NT2/D1 (cell line): ENCODE measurements around the gene CPEB3.
A peak's percentile ranks its signal among the peaks of the same experiment; 100 is the strongest.
"Not testable (repeated sequence)": the region's sequence is repeated elsewhere in the genome, so short reads cannot be mapped to it uniquely, and the experiment has no call there.

Experiments used
- DNase-seq: peaks from one replicate; pipeline ENCODE4 v3.0.0-alpha.2; 2011; ENCODE audit warnings: low read depth, low spot score
- H3K27me3 ChIP-seq: 2 replicates; pipeline ENCODE4 v1.6.0; 2011; ENCODE audit warnings: mild to moderate bottlenecking; ENCODE audit not compliant: insufficient read length, insufficient read depth
- H3K36me3 ChIP-seq: 2 replicates; pipeline ENCODE4 v1.6.1; 2011; ENCODE audit warnings: mild to moderate bottlenecking, low read length, mixed read lengths; ENCODE audit not compliant: insufficient read depth, insufficient read length
- H3K4me1 ChIP-seq: 2 replicates; pipeline ENCODE4 v1.5.1; 2011; ENCODE audit not compliant: insufficient read depth, insufficient read length
- H3K4me3 ChIP-seq: 2 replicates; pipeline ENCODE4 v1.5.1; 2011; ENCODE audit warnings: low read depth; ENCODE audit not compliant: insufficient read length
- H3K9ac ChIP-seq: 2 replicates; pipeline ENCODE4 v1.6.0; 2011; ENCODE audit warnings: low read depth; ENCODE audit not compliant: insufficient read length
- H3K9me3 ChIP-seq: 2 replicates; pipeline ENCODE4 v1.5.1; 2011; ENCODE audit warnings: mild to moderate bottlenecking, low read length; ENCODE audit not compliant: insufficient read depth
- SUZ12 ChIP-seq: IDR thresholded peaks from 2 replicates; pipeline ENCODE4 v1.6.1; 2011; ENCODE audit not compliant: insufficient read length, insufficient read depth; ENCODE audit errors: extremely low read depth
- YY1 ChIP-seq: IDR thresholded peaks from 2 replicates; pipeline ENCODE4 v1.6.1; 2011; ENCODE audit not compliant: insufficient read length, insufficient read depth
- ZNF274 ChIP-seq: IDR thresholded peaks from 2 replicates; pipeline ENCODE4 v1.6.1; 2011; ENCODE audit warnings: mild to moderate bottlenecking, low read depth, low read length

CPEB3 gene

GRCh38 chr10:92150823-92151222 is 140.1 kb downstream of the CPEB3 start:
- no peaks in the 10 kb centered on the region for H3K9me3 ChIP-seq
- no peak overlapping the region for H3K4me3 ChIP-seq
- TF ChIP-seq ZNF274 (no peak), YY1 (no peak), SUZ12 (no peak)
- H3K4me1 ChIP-seq = no peaks in the 10 kb centered on the region
- H3K27me3 ChIP-seq = no peaks in the 10 kb centered on the region
- no peaks in the 10 kb centered on the region for H3K36me3 ChIP-seq
- no peak for DNase-seq
- no peak overlapping the region for H3K9ac ChIP-seq

DNA sequence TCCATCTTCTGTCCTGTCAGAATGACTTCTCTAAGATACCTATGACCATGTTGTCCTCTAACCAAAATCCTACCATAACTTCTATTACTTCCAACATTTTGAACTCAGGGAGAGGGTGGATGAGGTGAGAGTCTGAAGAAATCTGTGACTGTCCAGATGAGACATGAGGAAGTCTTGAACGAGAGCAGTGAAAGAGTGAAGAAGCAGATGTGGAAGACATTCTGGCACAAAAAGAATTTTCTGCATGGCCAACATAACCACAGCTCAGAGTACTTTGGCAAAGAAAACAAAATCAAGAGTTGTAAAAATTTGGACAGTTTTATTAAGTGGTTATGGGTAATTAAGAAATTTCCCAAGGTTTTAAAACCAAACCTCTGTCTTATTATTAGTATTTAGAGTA is 141.6 kb downstream of the CPEB3 start:
- Histone ChIP-seq H3K4me3 (no peak overlapping the region), H3K9ac (no peak overlapping the region), H3K27me3 (no peaks in the 10 kb centered on the region), H3K4me1 (no peaks in the 10 kb centered on the region), H3K9me3 (no peaks in the 10 kb centered on the region), H3K36me3 (no peaks in the 10 kb centered on the region)
- no peak for TF ChIP-seq SUZ12
- TF ChIP-seq YY1 = no peak
- no peak for TF ChIP-seq ZNF274
- no peak for DNase-seq

- no peak for DNase-seq
- no peaks in the 10 kb centered on the region for H3K27me3 ChIP-seq
- no peak for TF ChIP-seq YY1
- no peak for TF ChIP-seq ZNF274
- TF ChIP-seq SUZ12 = no peak
- no peaks in the 10 kb centered on the region for H3K9me3 ChIP-seq
- no peaks in the 10 kb centered on the region for H3K36me3 ChIP-seq
- peak overlapping the region; percentile 10 for H3K9ac ChIP-seq
- H3K4me3 ChIP-seq = no peak overlapping the region
- no peaks in the 10 kb centered on the region for H3K4me1 ChIP-seq
These were observed 144.1 kb downstream of the CPEB3 start for GRCh38 chr10:92146781-92147180.

DNA sequence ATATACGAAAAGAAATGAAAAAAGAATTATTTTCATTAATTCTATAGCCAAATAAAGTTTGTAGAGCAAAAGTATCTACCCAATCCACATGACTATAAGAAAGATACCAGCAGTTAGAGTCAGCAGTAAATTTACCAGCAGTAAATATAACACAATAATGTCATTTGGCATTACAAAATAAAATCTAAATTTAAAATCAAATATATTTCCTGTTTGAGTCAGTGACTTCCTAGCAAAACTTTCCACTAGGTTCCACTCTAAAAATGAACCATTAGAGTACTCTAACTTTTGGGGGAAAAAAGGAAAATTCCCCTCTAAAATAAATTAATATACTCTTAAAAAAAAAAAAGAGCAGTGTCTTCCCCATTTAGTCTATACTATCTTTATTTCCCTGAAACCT is 144.8 kb downstream of the CPEB3 start:
- Histone ChIP-seq H3K36me3 (no peaks in the 10 kb centered on the region), H3K4me3 (no peak overlapping the region), H3K9ac (no peak overlapping the region), H3K9me3 (no peaks in the 10 kb centered on the region), H3K27me3 (no peaks in the 10 kb centered on the region), H3K4me1 (no peaks in the 10 kb centered on the region)
- TF ChIP-seq ZNF274 (no peak), SUZ12 (no peak), YY1 (no peak)
- no peak for DNase-seq

DNA sequence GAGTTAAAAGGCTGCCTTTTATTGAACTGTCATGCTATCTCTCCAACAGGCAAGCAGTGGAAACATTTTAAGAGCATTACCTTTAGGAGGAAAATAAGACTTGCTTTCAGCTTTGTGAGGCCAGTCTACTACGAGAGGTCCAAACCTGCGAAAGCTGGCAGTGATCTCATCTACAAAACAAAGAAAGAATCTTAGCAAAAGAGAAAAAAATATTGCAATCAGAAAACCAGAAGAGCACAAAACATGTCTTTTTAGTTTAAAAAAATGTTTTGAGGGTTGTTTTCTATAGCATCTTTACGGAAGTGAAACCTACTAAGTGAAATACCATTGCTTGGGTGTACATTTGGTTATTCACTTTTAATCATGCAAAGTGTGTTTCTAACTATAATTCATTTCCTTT is 147.9 kb downstream of the CPEB3 start:
- DNase-seq = no peak
- no peak for TF ChIP-seq SUZ12
- TF ChIP-seq YY1 = no peak
- TF ChIP-seq ZNF274 = no peak
- Histone ChIP-seq H3K9ac (no peak overlapping the region), H3K4me1 (no peaks in the 10 kb centered on the region), H3K4me3 (no peak overlapping the region), H3K9me3 (no peaks in the 10 kb centered on the region), H3K36me3 (no peaks in the 10 kb centered on the region), H3K27me3 (no peaks in the 10 kb centered on the region)

GRCh38 chr10:92142512-92142911 is 148.4 kb downstream of the CPEB3 start:
- H3K4me3 ChIP-seq = no peak overlapping the region
- no peak for TF ChIP-seq YY1
- no peaks in the 10 kb centered on the region for H3K4me1 ChIP-seq
- H3K27me3 ChIP-seq = no peaks in the 10 kb centered on the region
- H3K9ac ChIP-seq = no peak overlapping the region
- H3K36me3 ChIP-seq = no peaks in the 10 kb centered on the region
- no peaks in the 10 kb centered on the region for H3K9me3 ChIP-seq
- no peak for DNase-seq

GRCh38 chr10:92141147-92141546 is 149.7 kb downstream of the CPEB3 start:
- not testable (repeated sequence) for H3K9ac ChIP-seq, DNase-seq, H3K9me3 ChIP-seq, H3K36me3 ChIP-seq, H3K4me3 ChIP-seq, H3K4me1 ChIP-seq, H3K27me3 ChIP-seq

- not testable (repeated sequence) for H3K27me3 ChIP-seq, H3K4me1 ChIP-seq, H3K4me3 ChIP-seq, H3K36me3 ChIP-seq, H3K9ac ChIP-seq, H3K9me3 ChIP-seq, DNase-seq
These were observed 156.8 kb downstream of the CPEB3 start for GRCh38 chr10:92134049-92134448.
